ENCODE measurements around the gene SMARCE1.

- TF ChIP-seq CTCF (IDR thresholded peaks at IDR 0.05) (no peak), EP300 (IDR thresholded peaks at IDR 0.05) (no peak)
Observed at GRCh38 chr17:40663252-40663651, 15.6 kb upstream of the SMARCE1 start.

Measured in ovary (tissue), 3 donors.